Measurements from ENCODE around the gene PMEPA1. TPM values are rescaled to one million over a fixed set of nuclear protein-coding genes. Genes with fewer than 3 reads are reported as not detected.

Gene PMEPA1
- total and polyA plus RNA-seq, 2 experiments from 2014 or later, result 7.3 to 15.4 TPM

DNA sequence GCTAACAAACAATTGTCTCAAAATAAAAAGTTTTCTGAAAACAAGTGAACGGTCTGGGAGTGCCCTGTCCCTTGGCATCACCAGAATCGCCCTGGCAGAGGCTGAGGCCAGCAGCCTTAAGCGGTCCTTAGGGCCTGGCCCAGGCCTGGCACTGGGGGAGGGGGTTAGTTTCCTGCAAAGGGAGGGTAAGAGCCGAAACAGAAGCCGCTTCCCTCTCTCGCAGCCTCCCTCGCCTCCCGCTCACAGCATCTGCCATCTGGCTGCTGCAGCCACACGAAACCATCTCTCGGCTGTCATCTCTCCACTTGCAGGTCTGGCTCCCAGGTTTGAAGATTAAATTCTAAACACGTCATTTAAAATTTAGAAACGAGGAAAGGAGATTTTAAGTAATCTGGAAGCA, 31.5 kb downstream of the PMEPA1 start:
- Histone ChIP-seq H3K4me3 (0 out of 2 replicates have a peak overlapping the region, but pooled peaks have one; percentile 6), H2AFZ (no peak overlapping the region), H3K27me3 (ENCODE audit: insufficient read depth) (no peaks in the 10 kb centered on the region), H3K4me2 (peak overlapping the region; percentile 50; the same call in 1 of the 2 replicates), H3K79me2 (replicated peaks; ENCODE audit: insufficient read depth) (peaks cover 100% of the 10 kb centered on the region), H3K36me3 (ENCODE audit: insufficient read depth) (no peaks in the 10 kb centered on the region), H3F3A (replicated peaks; ENCODE audit: low read depth) (no peaks in the 10 kb centered on the region), H3K4me1 (ENCODE audit: insufficient read depth) (peaks cover 59% of the 10 kb centered on the region), H3K27ac (ENCODE audit: low read depth) (no peak overlapping the region), H3K9me2 (ENCODE audit: insufficient read depth) (no peaks in the 10 kb centered on the region), H4K20me1 (replicated peaks; ENCODE audit: insufficient read depth) (peaks cover 46% of the 10 kb centered on the region)
- DNase-seq (ENCODE audit: low spot score) (no peak), ATAC-seq (peak; percentile 49)
- Mint-ChIP-seq H3K9me3 (no peaks in the 10 kb centered on the region), H3K27ac (no peak overlapping the region), H3K27me3 (ENCODE audit: insufficient read depth, low read depth, poor library complexity) (peaks cover 6% of the 10 kb centered on the region), H3K36me3 (ENCODE audit: low read depth) (peaks cover 6% of the 10 kb centered on the region), H3K4me3 (no peak overlapping the region), H3K4me1 (peaks cover 84% of the 10 kb centered on the region)
- TF ChIP-seq STAT1 (IDR thresholded peaks at IDR 0.05; ENCODE audit: unreplicated experiment) (no peak), CREB1 (CRISPR knock-in tag; IDR thresholded peaks at IDR 0.05; ENCODE audit: low read depth) (no peak), NANOG (IDR thresholded peaks at IDR 0.05; ENCODE audit: borderline replicate concordance) (no peak), POLR2AphosphoS5 (IDR thresholded peaks at IDR 0.05; ENCODE audit: low read depth) (no peak), EZH2phosphoT487 (IDR thresholded peaks at IDR 0.05; ENCODE audit: unreplicated experiment) (no peak), ZNF331 (CRISPR knock-in tag; IDR thresholded peaks at IDR 0.05; ENCODE audit: low read depth) (no peak), EZH2 (IDR thresholded peaks at IDR 0.05; ENCODE audit: low read depth, unreplicated experiment) (no peak), ZNF114 (CRISPR knock-in tag; IDR thresholded peaks at IDR 0.05) (no peak), JUNB (IDR thresholded peaks at IDR 0.05; ENCODE audit: unreplicated experiment) (no peak)
- TF ChIP-seq, protein P1, sequence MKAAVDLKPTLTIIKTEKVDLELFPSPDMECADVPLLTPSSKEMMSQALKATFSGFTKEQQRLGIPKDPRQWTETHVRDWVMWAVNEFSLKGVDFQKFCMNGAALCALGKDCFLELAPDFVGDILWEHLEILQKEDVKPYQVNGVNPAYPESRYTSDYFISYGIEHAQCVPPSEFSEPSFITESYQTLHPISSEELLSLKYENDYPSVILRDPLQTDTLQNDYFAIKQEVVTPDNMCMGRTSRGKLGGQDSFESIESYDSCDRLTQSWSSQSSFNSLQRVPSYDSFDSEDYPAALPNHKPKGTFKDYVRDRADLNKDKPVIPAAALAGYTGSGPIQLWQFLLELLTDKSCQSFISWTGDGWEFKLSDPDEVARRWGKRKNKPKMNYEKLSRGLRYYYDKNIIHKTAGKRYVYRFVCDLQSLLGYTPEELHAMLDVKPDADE (IDR thresholded peaks at IDR 0.05), result no peak
- TF ChIP-seq, protein P2, sequence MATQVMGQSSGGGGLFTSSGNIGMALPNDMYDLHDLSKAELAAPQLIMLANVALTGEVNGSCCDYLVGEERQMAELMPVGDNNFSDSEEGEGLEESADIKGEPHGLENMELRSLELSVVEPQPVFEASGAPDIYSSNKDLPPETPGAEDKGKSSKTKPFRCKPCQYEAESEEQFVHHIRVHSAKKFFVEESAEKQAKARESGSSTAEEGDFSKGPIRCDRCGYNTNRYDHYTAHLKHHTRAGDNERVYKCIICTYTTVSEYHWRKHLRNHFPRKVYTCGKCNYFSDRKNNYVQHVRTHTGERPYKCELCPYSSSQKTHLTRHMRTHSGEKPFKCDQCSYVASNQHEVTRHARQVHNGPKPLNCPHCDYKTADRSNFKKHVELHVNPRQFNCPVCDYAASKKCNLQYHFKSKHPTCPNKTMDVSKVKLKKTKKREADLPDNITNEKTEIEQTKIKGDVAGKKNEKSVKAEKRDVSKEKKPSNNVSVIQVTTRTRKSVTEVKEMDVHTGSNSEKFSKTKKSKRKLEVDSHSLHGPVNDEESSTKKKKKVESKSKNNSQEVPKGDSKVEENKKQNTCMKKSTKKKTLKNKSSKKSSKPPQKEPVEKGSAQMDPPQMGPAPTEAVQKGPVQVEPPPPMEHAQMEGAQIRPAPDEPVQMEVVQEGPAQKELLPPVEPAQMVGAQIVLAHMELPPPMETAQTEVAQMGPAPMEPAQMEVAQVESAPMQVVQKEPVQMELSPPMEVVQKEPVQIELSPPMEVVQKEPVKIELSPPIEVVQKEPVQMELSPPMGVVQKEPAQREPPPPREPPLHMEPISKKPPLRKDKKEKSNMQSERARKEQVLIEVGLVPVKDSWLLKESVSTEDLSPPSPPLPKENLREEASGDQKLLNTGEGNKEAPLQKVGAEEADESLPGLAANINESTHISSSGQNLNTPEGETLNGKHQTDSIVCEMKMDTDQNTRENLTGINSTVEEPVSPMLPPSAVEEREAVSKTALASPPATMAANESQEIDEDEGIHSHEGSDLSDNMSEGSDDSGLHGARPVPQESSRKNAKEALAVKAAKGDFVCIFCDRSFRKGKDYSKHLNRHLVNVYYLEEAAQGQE (IDR thresholded peaks at IDR 0.05; ENCODE audit: unreplicated experiment), result no peak
- TF ChIP-seq, protein P3, sequence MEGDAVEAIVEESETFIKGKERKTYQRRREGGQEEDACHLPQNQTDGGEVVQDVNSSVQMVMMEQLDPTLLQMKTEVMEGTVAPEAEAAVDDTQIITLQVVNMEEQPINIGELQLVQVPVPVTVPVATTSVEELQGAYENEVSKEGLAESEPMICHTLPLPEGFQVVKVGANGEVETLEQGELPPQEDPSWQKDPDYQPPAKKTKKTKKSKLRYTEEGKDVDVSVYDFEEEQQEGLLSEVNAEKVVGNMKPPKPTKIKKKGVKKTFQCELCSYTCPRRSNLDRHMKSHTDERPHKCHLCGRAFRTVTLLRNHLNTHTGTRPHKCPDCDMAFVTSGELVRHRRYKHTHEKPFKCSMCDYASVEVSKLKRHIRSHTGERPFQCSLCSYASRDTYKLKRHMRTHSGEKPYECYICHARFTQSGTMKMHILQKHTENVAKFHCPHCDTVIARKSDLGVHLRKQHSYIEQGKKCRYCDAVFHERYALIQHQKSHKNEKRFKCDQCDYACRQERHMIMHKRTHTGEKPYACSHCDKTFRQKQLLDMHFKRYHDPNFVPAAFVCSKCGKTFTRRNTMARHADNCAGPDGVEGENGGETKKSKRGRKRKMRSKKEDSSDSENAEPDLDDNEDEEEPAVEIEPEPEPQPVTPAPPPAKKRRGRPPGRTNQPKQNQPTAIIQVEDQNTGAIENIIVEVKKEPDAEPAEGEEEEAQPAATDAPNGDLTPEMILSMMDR (conservative IDR thresholded peaks at IDR 0.05; ENCODE audit: low read depth in 2 of 2), result no peak
- TF ChIP-seq, protein P4, sequence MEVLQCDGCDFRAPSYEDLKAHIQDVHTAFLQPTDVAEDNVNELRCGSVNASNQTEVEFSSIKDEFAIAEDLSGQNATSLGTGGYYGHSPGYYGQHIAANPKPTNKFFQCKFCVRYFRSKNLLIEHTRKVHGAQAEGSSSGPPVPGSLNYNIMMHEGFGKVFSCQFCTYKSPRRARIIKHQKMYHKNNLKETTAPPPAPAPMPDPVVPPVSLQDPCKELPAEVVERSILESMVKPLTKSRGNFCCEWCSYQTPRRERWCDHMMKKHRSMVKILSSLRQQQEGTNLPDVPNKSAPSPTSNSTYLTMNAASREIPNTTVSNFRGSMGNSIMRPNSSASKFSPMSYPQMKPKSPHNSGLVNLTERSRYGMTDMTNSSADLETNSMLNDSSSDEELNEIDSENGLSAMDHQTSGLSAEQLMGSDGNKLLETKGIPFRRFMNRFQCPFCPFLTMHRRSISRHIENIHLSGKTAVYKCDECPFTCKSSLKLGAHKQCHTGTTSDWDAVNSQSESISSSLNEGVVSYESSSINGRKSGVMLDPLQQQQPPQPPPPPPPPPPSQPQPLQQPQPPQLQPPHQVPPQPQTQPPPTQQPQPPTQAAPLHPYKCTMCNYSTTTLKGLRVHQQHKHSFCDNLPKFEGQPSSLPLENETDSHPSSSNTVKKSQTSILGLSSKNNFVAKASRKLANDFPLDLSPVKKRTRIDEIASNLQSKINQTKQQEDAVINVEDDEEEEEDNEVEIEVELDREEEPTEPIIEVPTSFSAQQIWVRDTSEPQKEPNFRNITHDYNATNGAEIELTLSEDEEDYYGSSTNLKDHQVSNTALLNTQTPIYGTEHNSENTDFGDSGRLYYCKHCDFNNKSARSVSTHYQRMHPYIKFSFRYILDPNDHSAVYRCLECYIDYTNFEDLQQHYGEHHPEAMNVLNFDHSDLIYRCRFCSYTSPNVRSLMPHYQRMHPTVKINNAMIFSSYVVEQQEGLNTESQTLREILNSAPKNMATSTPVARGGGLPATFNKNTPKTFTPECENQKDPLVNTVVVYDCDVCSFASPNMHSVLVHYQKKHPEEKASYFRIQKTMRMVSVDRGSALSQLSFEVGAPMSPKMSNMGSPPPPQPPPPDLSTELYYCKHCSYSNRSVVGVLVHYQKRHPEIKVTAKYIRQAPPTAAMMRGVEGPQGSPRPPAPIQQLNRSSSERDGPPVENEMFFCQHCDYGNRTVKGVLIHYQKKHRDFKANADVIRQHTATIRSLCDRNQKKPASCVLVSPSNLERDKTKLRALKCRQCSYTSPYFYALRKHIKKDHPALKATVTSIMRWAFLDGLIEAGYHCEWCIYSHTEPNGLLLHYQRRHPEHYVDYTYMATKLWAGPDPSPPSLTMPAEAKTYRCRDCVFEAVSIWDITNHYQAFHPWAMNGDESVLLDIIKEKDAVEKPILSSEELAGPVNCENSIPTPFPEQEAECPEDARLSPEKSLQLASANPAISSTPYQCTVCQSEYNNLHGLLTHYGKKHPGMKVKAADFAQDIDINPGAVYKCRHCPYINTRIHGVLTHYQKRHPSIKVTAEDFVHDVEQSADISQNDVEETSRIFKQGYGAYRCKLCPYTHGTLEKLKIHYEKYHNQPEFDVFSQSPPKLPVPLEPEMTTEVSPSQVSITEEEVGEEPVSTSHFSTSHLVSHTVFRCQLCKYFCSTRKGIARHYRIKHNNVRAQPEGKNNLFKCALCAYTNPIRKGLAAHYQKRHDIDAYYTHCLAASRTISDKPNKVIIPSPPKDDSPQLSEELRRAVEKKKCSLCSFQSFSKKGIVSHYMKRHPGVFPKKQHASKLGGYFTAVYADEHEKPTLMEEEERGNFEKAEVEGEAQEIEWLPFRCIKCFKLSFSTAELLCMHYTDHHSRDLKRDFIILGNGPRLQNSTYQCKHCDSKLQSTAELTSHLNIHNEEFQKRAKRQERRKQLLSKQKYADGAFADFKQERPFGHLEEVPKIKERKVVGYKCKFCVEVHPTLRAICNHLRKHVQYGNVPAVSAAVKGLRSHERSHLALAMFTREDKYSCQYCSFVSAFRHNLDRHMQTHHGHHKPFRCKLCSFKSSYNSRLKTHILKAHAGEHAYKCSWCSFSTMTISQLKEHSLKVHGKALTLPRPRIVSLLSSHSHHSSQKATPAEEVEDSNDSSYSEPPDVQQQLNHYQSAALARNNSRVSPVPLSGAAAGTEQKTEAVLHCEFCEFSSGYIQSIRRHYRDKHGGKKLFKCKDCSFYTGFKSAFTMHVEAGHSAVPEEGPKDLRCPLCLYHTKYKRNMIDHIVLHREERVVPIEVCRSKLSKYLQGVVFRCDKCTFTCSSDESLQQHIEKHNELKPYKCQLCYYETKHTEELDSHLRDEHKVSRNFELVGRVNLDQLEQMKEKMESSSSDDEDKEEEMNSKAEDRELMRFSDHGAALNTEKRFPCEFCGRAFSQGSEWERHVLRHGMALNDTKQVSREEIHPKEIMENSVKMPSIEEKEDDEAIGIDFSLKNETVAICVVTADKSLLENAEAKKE (CRISPR knock-in tag; IDR thresholded peaks at IDR 0.05), result no peak

Measured in GM23338 (cell line).